HCT116 (cell line): ENCODE data around the gene BATF3. TPM values are rescaled to one million over a fixed set of nuclear protein-coding genes. Genes with fewer than 3 reads are reported as not detected.
A peak's percentile ranks its signal among the peaks of the same experiment; 100 is the strongest.

ENCODE experiments used
- ATAC-seq: fragments of 200-7000 bp; cut with Tn5 transposase; 2 replicates; pipeline ENCODE4 v1.9.1; 2020; ENCODE audit warnings: mild to moderate bottlenecking, moderate library complexity
- BruUV-seq: library from RNA; stranded (reverse); fragments of 400-500 nt; replicated peaks from 2 replicates; lab custom pipeline; 2021; lab: Mats Ljungman, UMichigan
- CTCF ChIA-PET: fragments of 300-600 bp; sonication (Branson Sonifier 250); formaldehyde crosslinking; loops from one replicate; lab custom pipeline; 2021; ENCODE audit warnings: antibody characterized with exemption; lab: Charles Lee
- POLR2A ChIA-PET: fragments of 300-600, 350-600 bp; sonication (Branson Sonifier 250); formaldehyde crosslinking; loops from one replicate; lab custom pipeline; 2021; ENCODE audit warnings: antibody characterized with exemption; lab: Charles Lee
- RAD21 ChIA-PET, 2 experiments: fragments of 300-600 bp; sonication (Branson Sonifier 250); formaldehyde crosslinking; loops; one replicate each; lab custom pipeline; 2023; ENCODE audit warnings: low total read pairs in 2 of 2; ENCODE audit not compliant: uncharacterized antibody in 2 of 2, unreplicated experiment in 2 of 2, low non-redundant PET in 1 of 2; lab: Charles Lee
- DNase-seq: peaks from one replicate; pipeline ENCODE4 v3.0.0-alpha.2; 2010; ENCODE audit warnings: low read depth, low spot score
- H2AFZ ChIP-seq: fragments of 200-600 bp; shearing (Covaris generic), sonication (generic); 2 replicates; pipeline ENCODE4 v1.6.1; 2017; ENCODE audit warnings: low read depth, mixed run types, mixed read lengths, antibody characterized with exemption, low read length; ENCODE audit not compliant: poor library complexity, severe bottlenecking
- H3K27ac ChIP-seq: 2 replicates; pipeline ENCODE4 v1.5.1; 2012; ENCODE audit warnings: low read depth, low read length
- H3K27me3 ChIP-seq: fragments of 200-600 bp; sonication (generic); 2 replicates; pipeline ENCODE4 v1.6.1; 2016; ENCODE audit warnings: mixed run types, low read length, mixed read lengths; ENCODE audit not compliant: insufficient read depth
- H3K36me3 ChIP-seq, 2 experiments: fragments of 200-500 bp in 1 of 2; fragments of 200-600 bp in 1 of 2; sonication (Bioruptor generic) in 1 of 2; sonication (generic) in 1 of 2; 2 replicates each; pipeline versions ENCODE4 v1.5.1 to v1.6.1; 2014 to 2016; ENCODE audit warnings: low read length in 2 of 2, inconsistent platforms in 1 of 2, mixed read lengths in 1 of 2, mixed run types in 1 of 2; ENCODE audit not compliant: insufficient read depth in 2 of 2, control insufficient read depth in 1 of 2
- H3K4me1 ChIP-seq, 2 experiments: fragments of 200-600 bp in 1 of 2; sonication (generic) in 1 of 2; 2 replicates each; pipeline versions ENCODE4 v1.5.1 to v1.6.1; 2012 to 2017; ENCODE audit warnings: low read length in 2 of 2, inconsistent platforms in 1 of 2, mild to moderate bottlenecking in 1 of 2, mixed read lengths in 1 of 2, mixed run types in 1 of 2, moderate library complexity in 1 of 2; ENCODE audit not compliant: insufficient read depth in 2 of 2, control insufficient read depth in 1 of 2
- H3K4me2 ChIP-seq: fragments of 200-600 bp; sonication (generic); 2 replicates; pipeline ENCODE4 v1.6.1; 2017; ENCODE audit warnings: mixed run types, low read length, mixed read lengths
- H3K4me3 ChIP-seq, 2 experiments: fragments of 200-600 bp in 1 of 2; sonication (generic) in 1 of 2; replicated peaks in 1 of 2; 2 replicates each; pipeline ENCODE4 v1.5.1; 2011 to 2016; ENCODE audit warnings: low read length in 2 of 2, control low read depth in 1 of 2, low read depth in 1 of 2, mild to moderate bottlenecking in 1 of 2, mixed read lengths in 1 of 2, mixed run types in 1 of 2
- H3K79me2 ChIP-seq: fragments of 200-600 bp; sonication (generic); 2 replicates; pipeline ENCODE4 v1.6.1; 2017; ENCODE audit warnings: mild to moderate bottlenecking, mixed run types, low read length, moderate library complexity, mixed read lengths; ENCODE audit not compliant: insufficient read depth
- H3K9ac ChIP-seq: fragments of 200-600 bp; sonication (generic); 2 replicates; pipeline ENCODE4 v1.6.1; 2016; ENCODE audit warnings: low read length, mixed read lengths
- H3K9me2 ChIP-seq: fragments of 200-600 bp; sonication (generic), shearing (Covaris generic); 2 replicates; pipeline ENCODE4 v1.6.1; 2017; ENCODE audit warnings: mixed run types, mild to moderate bottlenecking, moderate library complexity; ENCODE audit not compliant: insufficient read depth
- H3K9me3 ChIP-seq, 2 experiments: fragments of 200-500 bp in 1 of 2; fragments of 200-600 bp in 1 of 2; sonication (Bioruptor generic) in 1 of 2; sonication (generic) in 1 of 2; 2 replicates each; pipeline ENCODE4 v1.6.1; 2014 to 2017; ENCODE audit warnings: low read length in 2 of 2, mixed read lengths in 2 of 2, inconsistent platforms in 1 of 2, low read depth in 1 of 2, mild to moderate bottlenecking in 1 of 2, mixed run types in 1 of 2, moderate library complexity in 1 of 2; ENCODE audit not compliant: control insufficient read depth in 1 of 2, insufficient read depth in 1 of 2
- H4K20me1 ChIP-seq: fragments of 200-600 bp; sonication (generic), shearing (Covaris generic); 2 replicates; pipeline ENCODE4 v1.6.1; 2017; ENCODE audit warnings: mixed run types, mild to moderate bottlenecking, moderate library complexity; ENCODE audit not compliant: insufficient read depth
- EZH2 ChIP-seq: fragments of 200-600 bp; sonication (generic); IDR thresholded peaks from 2 replicates; pipeline ENCODE4 v1.6.1; 2017; ENCODE audit warnings: antibody characterized with exemption, mixed run types
- POLR2AphosphoS5 ChIP-seq: IDR thresholded peaks from 2 replicates; pipeline ENCODE4 v1.6.1; 2011; ENCODE audit warnings: mild to moderate bottlenecking, low read depth, low read length, moderate library complexity
- RAD21 ChIP-seq: IDR thresholded peaks from 2 replicates; pipeline ENCODE4 v1.6.1; 2012; ENCODE audit warnings: low read depth, mild to moderate bottlenecking
- REST ChIP-seq: IDR thresholded peaks from 2 replicates; pipeline ENCODE4 v1.6.1; 2012; ENCODE audit warnings: low read depth
- YY1 ChIP-seq: IDR thresholded peaks from 2 replicates; pipeline ENCODE4 v1.6.1; 2011; ENCODE audit warnings: low read length, low read depth, moderate library complexity, mild to moderate bottlenecking; ENCODE audit not compliant: insufficient replicate concordance; ENCODE audit errors: extremely low read depth
- ZNF274 ChIP-seq: fragments of 200-500 bp; sonication (Bioruptor generic); IDR thresholded peaks from 2 replicates; pipeline ENCODE4 v1.6.1; 2014; ENCODE audit warnings: mild to moderate bottlenecking, low read depth, low read length, inconsistent platforms
- intact Hi-C: fragments of 100-400 bp; cut with micrococcal nuclease; formaldehyde crosslinking; loops from 2 replicates; pipeline ENCODE4 v1.10.0; 2022
- total RNA-seq: library from RNA; stranded (reverse); gene quantifications from one replicate; pipeline ENCODE4 v1.2.1, GENCODE V29; 2021; ENCODE audit not compliant: unreplicated experiment
- TF ChIP-seq, protein P1 (sequence below): IDR thresholded peaks from 2 replicates; pipeline ENCODE4 v1.6.1; 2011; ENCODE audit warnings: mild to moderate bottlenecking, low read length, moderate library complexity; ENCODE audit not compliant: insufficient replicate concordance; ENCODE audit errors: extremely low read depth

Gene BATF3
- total RNA-seq, 1 experiment from 2014 or later = 4.8 TPM

- ChIA-PET CTCF (no interaction called here), POLR2A (no interaction called here), RAD21 (no interaction called here)
- Histone ChIP-seq H3K79me2 (no peaks in the 10 kb centered on the region), H3K36me3 (no peaks in the 10 kb centered on the region), H3K27ac (no peak overlapping the region), H3K9me2 (no peaks in the 10 kb centered on the region), H3K4me2 (peak overlapping the region; percentile 87), H3K9me3 (no peaks in the 10 kb centered on the region), H3K4me1 (peaks cover 9 to 25% of the 10 kb centered on the region in 2 experiments), H4K20me1 (no peaks in the 10 kb centered on the region), H2AFZ (no peak overlapping the region), H3K9ac (no peak overlapping the region), H3K4me3 (peak overlapping the region in 1 of 2 experiments; percentile 58), H3K27me3 (peaks cover 16% of the 10 kb centered on the region; the same call in 1 of the 2 replicates)
- ATAC-seq (no peak), DNase-seq (no peak)
- no TSS peak for BruUV-seq
- intact Hi-C loops = no loop called here
- no peak for TF ChIP-seq ZNF274
- no peak for TF ChIP-seq POLR2AphosphoS5
- TF ChIP-seq, protein P1, sequence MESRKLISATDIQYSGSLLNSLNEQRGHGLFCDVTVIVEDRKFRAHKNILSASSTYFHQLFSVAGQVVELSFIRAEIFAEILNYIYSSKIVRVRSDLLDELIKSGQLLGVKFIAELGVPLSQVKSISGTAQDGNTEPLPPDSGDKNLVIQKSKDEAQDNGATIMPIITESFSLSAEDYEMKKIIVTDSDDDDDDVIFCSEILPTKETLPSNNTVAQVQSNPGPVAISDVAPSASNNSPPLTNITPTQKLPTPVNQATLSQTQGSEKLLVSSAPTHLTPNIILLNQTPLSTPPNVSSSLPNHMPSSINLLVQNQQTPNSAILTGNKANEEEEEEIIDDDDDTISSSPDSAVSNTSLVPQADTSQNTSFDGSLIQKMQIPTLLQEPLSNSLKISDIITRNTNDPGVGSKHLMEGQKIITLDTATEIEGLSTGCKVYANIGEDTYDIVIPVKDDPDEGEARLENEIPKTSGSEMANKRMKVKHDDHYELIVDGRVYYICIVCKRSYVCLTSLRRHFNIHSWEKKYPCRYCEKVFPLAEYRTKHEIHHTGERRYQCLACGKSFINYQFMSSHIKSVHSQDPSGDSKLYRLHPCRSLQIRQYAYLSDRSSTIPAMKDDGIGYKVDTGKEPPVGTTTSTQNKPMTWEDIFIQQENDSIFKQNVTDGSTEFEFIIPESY = no peak
- no peak for TF ChIP-seq REST
- no peak for TF ChIP-seq EZH2
- no peak for TF ChIP-seq RAD21
- TF ChIP-seq YY1 = no peak
Measured at GRCh38 chr1:212700223-212700891, 717 bp upstream of the BATF3 start.
